PFSK-1 (cell line): ENCODE results near the gene DYNC2H1.

Source experiments
- POLR2AphosphoS5 ChIP-seq: IDR thresholded peaks from 2 replicates; pipeline ENCODE4 v1.6.1; 2012; ENCODE audit warnings: low read depth, mild to moderate bottlenecking, control low read depth, low read length, moderate library complexity
- TAF1 ChIP-seq: IDR thresholded peaks from 2 replicates; pipeline ENCODE4 v1.6.1; 2012; ENCODE audit warnings: low read length, control low read depth, borderline replicate concordance; ENCODE audit not compliant: insufficient read depth

GRCh38 chr11:103077554-103077953 is 31.7 kb upstream of the DYNC2H1 start:
- no peak for TF ChIP-seq TAF1
- no peak for TF ChIP-seq POLR2AphosphoS5
